PC-9 (cell line): ENCODE results near the gene JSRP1.

Source experiments
- CTCF ChIP-seq: fragments of 200-600 bp; sonication (generic); conservative IDR thresholded peaks from 2 replicates; pipeline ENCODE4 v1.6.1; 2017; ENCODE audit warnings: mixed run types, antibody characterized with exemption, mild to moderate bottlenecking, moderate library complexity
- EZH2 ChIP-seq: fragments of 200-600 bp; sonication (generic); IDR thresholded peaks from 2 replicates; pipeline ENCODE4 v1.8.0; 2017; ENCODE audit warnings: antibody characterized with exemption, low read depth

GRCh38 chr19:2269244-2270156 lies 13.3 kb upstream of the JSRP1 start:
- no peak for TF ChIP-seq CTCF
- TF ChIP-seq EZH2 = no peak
